ENCODE data around the gene KCNT1.

GRCh38 chr9:135797507-135798262 is 95.7 kb downstream of the KCNT1 start:
- TF ChIP-seq, protein P1, sequence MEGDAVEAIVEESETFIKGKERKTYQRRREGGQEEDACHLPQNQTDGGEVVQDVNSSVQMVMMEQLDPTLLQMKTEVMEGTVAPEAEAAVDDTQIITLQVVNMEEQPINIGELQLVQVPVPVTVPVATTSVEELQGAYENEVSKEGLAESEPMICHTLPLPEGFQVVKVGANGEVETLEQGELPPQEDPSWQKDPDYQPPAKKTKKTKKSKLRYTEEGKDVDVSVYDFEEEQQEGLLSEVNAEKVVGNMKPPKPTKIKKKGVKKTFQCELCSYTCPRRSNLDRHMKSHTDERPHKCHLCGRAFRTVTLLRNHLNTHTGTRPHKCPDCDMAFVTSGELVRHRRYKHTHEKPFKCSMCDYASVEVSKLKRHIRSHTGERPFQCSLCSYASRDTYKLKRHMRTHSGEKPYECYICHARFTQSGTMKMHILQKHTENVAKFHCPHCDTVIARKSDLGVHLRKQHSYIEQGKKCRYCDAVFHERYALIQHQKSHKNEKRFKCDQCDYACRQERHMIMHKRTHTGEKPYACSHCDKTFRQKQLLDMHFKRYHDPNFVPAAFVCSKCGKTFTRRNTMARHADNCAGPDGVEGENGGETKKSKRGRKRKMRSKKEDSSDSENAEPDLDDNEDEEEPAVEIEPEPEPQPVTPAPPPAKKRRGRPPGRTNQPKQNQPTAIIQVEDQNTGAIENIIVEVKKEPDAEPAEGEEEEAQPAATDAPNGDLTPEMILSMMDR (IDR thresholded peaks at IDR 0.05; ENCODE audit: low read depth, low read length, poor library complexity, severe bottlenecking), result peak; percentile 95
- no peak for TF ChIP-seq EZH2phosphoT487 (IDR thresholded peaks at IDR 0.05; ENCODE audit: borderline replicate concordance, low read length)

All from DOHH2 (cell line).